Endothelial cell of umbilical vein (primary cell): ENCODE measurements around the gene SAA2. TPM values are rescaled to one million over a fixed set of nuclear protein-coding genes. Genes with fewer than 3 reads are reported as not detected.

ENCODE experiments used
- BruUV-seq: library from RNA; stranded (reverse); fragments of 400-500 nt; replicated peaks from 2 replicates; lab custom pipeline; 2021; lab: Mats Ljungman, UMichigan
- CTCF ChIA-PET: fragments of 300-600, 350-600 bp; sonication (Branson Sonifier 250); formaldehyde crosslinking; loops from one replicate; lab custom pipeline; 2021; ENCODE audit warnings: antibody characterized with exemption, inconsistent platforms; lab: Charles Lee
- POLR2A ChIA-PET: fragments of 300-600, 350-600 bp; sonication (Branson Sonifier 250); formaldehyde crosslinking; loops from one replicate; lab custom pipeline; 2021; ENCODE audit warnings: antibody characterized with exemption, inconsistent platforms; lab: Charles Lee
- DNase-seq: peaks from one replicate; pipeline ENCODE4 v3.0.0-alpha.2; 2011; ENCODE audit warnings: low read depth, low spot score
- FAIRE-seq: peaks from 2 replicates; lab custom pipeline; 2011; peaks lifted over from hg19 to GRCh38; lab: Jason Lieb, UNC
- H2AFZ ChIP-seq: 2 replicates; pipeline ENCODE4 v1.6.0; 2012; ENCODE audit warnings: low read depth, low read length, control low read depth, inconsistent platforms
- H3K27ac ChIP-seq: 2 replicates; pipeline ENCODE4 v1.5.1; 2011; ENCODE audit warnings: low read depth, mild to moderate bottlenecking, control low read depth, low read length, moderate library complexity; ENCODE audit not compliant: insufficient read depth
- H3K27me3 ChIP-seq, 2 experiments: 2 replicates each; pipeline versions ENCODE4 v1.6.0 to v1.6.1; 2011; ENCODE audit warnings: low read length in 2 of 2, mixed read lengths in 1 of 2; ENCODE audit not compliant: control insufficient read depth in 2 of 2, insufficient read depth in 2 of 2
- H3K36me3 ChIP-seq, 2 experiments: 2 replicates in 1 of 2; 3 replicates in 1 of 2; pipeline ENCODE4 v1.5.1; 2011; ENCODE audit warnings: low read length in 2 of 2, mild to moderate bottlenecking in 1 of 2, moderate library complexity in 1 of 2; ENCODE audit not compliant: control insufficient read depth in 2 of 2, insufficient read depth in 2 of 2; ENCODE audit errors: extremely low read depth in 1 of 2
- H3K4me1 ChIP-seq: 3 replicates; pipeline ENCODE4 v1.5.1; 2011; ENCODE audit warnings: mild to moderate bottlenecking, low read length; ENCODE audit not compliant: control insufficient read depth, insufficient read depth; ENCODE audit errors: extremely low read depth
- H3K4me2 ChIP-seq: 2 replicates; pipeline ENCODE4 v1.6.1; 2011; ENCODE audit warnings: low read length, control low read depth, mixed read lengths; ENCODE audit not compliant: insufficient read depth
- H3K4me3 ChIP-seq, 3 experiments: fragments of 200-600 bp in 1 of 3; sonication (generic), shearing (Covaris generic) in 1 of 3; replicated peaks in 1 of 3; 2 replicates each; pipeline ENCODE4 v1.5.1; 2011 to 2016; ENCODE audit warnings: control low read depth in 3 of 3, low read length in 3 of 3, mild to moderate bottlenecking in 2 of 3, inconsistent platforms in 1 of 3, low read depth in 1 of 3, moderate library complexity in 1 of 3; ENCODE audit not compliant: insufficient read depth in 1 of 3
- H3K79me2 ChIP-seq: 2 replicates; pipeline ENCODE4 v1.6.0; 2012; ENCODE audit warnings: low read length, inconsistent platforms; ENCODE audit not compliant: control insufficient read depth, insufficient read depth
- H3K9ac ChIP-seq: replicated peaks from 2 replicates; pipeline ENCODE3; 2011; ENCODE audit warnings: low read length, control low read depth; ENCODE audit not compliant: insufficient read depth; ENCODE audit errors: extremely low read depth
- H3K9me1 ChIP-seq: replicated peaks from 3 replicates; pipeline ENCODE4 v1.6.0; 2011; ENCODE audit warnings: mild to moderate bottlenecking, low read length; ENCODE audit not compliant: control insufficient read depth, insufficient read depth; ENCODE audit errors: extremely low read depth
- H3K9me3 ChIP-seq: replicated peaks from 2 replicates; pipeline ENCODE4 v1.5.1; 2012; ENCODE audit warnings: low read length, inconsistent platforms; ENCODE audit not compliant: control insufficient read depth, insufficient read depth
- H4K20me1 ChIP-seq: replicated peaks from 2 replicates; pipeline ENCODE3; 2011; ENCODE audit warnings: mild to moderate bottlenecking, low read length; ENCODE audit not compliant: control insufficient read depth, insufficient read depth; ENCODE audit errors: extremely low read depth
- CTCF ChIP-seq, 2 donors: IDR thresholded peaks; 1 replicate in 1 of 2; 2 replicates in 1 of 2; pipeline ENCODE4 v1.5.1; 2011; ENCODE audit warnings: low read length in 2 of 2, mild to moderate bottlenecking in 2 of 2, moderate library complexity in 2 of 2, control low read depth in 1 of 2, inconsistent platforms in 1 of 2, low read depth in 1 of 2; ENCODE audit not compliant: insufficient read depth in 1 of 2; ENCODE audit errors: extremely low read depth in 1 of 2
- EZH2 ChIP-seq: IDR thresholded peaks from 2 replicates; pipeline ENCODE4 v1.6.1; 2012; ENCODE audit warnings: borderline replicate concordance, low read depth, mild to moderate bottlenecking, moderate library complexity, low read length, inconsistent platforms; ENCODE audit not compliant: severe bottlenecking
- FOS ChIP-seq: IDR thresholded peaks from 2 replicates; pipeline ENCODE4 v1.6.1; 2011; ENCODE audit warnings: mild to moderate bottlenecking, low read length, moderate library complexity, borderline replicate concordance; ENCODE audit not compliant: insufficient read depth
- GATA2 ChIP-seq: IDR thresholded peaks from 2 replicates; pipeline ENCODE4 v1.7.0; 2011; ENCODE audit warnings: low read depth, mild to moderate bottlenecking, moderate library complexity, mixed read lengths, low read length; ENCODE audit not compliant: insufficient read length, insufficient read depth
- JUN ChIP-seq: IDR thresholded peaks from 2 replicates; pipeline ENCODE4 v1.6.1; 2011; ENCODE audit warnings: borderline replicate concordance, low read depth; ENCODE audit not compliant: insufficient read length, insufficient read depth
- MAX ChIP-seq: IDR thresholded peaks from 2 replicates; pipeline ENCODE4 v1.6.1; 2011; ENCODE audit not compliant: insufficient read depth, insufficient read length
- MYC ChIP-seq: IDR thresholded peaks from one replicate; pipeline ENCODE4 v1.6.1; 2011; ENCODE audit warnings: mild to moderate bottlenecking, low read depth, low read length
- POLR2A ChIP-seq: IDR thresholded peaks from 2 replicates; pipeline ENCODE4 v1.6.1; 2012; ENCODE audit warnings: low read depth, mild to moderate bottlenecking, control low read depth, low read length
- POLR2AphosphoS5 ChIP-seq: IDR thresholded peaks from 2 replicates; pipeline ENCODE4 v1.6.1; 2012; ENCODE audit warnings: low read depth, mild to moderate bottlenecking, control low read depth, low read length, moderate library complexity; ENCODE audit not compliant: insufficient read depth
- dilution Hi-C: fragments of 300-500 bp; cut with MboI; formaldehyde crosslinking; loops from one replicate; pipeline ENCODE4 v1.15.0; 2019; ENCODE audit warnings: low sequenced_read_pairs; ENCODE audit not compliant: extremely low pct_ligation_motif_present
- intact Hi-C: fragments of 100-400 bp; cut with micrococcal nuclease; formaldehyde crosslinking; loops from one replicate; pipeline ENCODE4 v1.10.0; 2022
- polyA plus RNA-seq, 4 experiments: library from polyadenylated mRNA; depleted of rRNA in 3 of 4; stranded (reverse) in 3 of 4; unstranded in 1 of 4; fragments of >200 nt; gene quantifications; 2 replicates each; pipeline versions ENCODE4 v1.2.1 to v1.2.3, GENCODE V29; 2011 to 2012; ENCODE audit warnings: missing spikeins in 1 of 4
- total RNA-seq: library from RNA; stranded (reverse); gene quantifications from 2 replicates; pipeline ENCODE4 v1.2.3, GENCODE V29; 2021

SAA2 gene
- total and polyA plus RNA-seq, 2 donors (not counting 3 experiments of a cell fraction or from before 2014, with no cell fraction given) = not detected

- no peaks in the 10 kb centered on the region for H3K27me3 ChIP-seq
- H3K79me2 ChIP-seq = no peaks in the 10 kb centered on the region
- BruUV-seq = no TSS peak
- H3K36me3 ChIP-seq = no peaks in the 10 kb centered on the region
- no peaks in the 10 kb centered on the region for H3K4me1 ChIP-seq
- DNase-seq = no peak
- TF ChIP-seq MAX = no peak
- no peak for TF ChIP-seq MYC
- TF ChIP-seq POLR2A = no peak
- no peak for TF ChIP-seq CTCF (IDR thresholded peaks at IDR 0.05; ENCODE audit: extremely low read depth in 1 of 2, insufficient read depth in 1 of 2, low read depth in 1 of 2, low read length in 2 of 2)
- TF ChIP-seq POLR2AphosphoS5 = no peak
- no peak for TF ChIP-seq FOS
- no peak for TF ChIP-seq GATA2
- no peak for TF ChIP-seq EZH2
- no peak for TF ChIP-seq JUN
- dilution Hi-C loops (no loop called here), intact Hi-C loops (no loop called here)
- H4K20me1 ChIP-seq = no peaks in the 10 kb centered on the region
- H3K9me1 ChIP-seq = no peaks in the 10 kb centered on the region
- H3K9ac ChIP-seq = no peak overlapping the region
- H3K4me2 ChIP-seq = no peak overlapping the region
- FAIRE-seq = no peak
- H3K27ac ChIP-seq = no peak overlapping the region
- H2AFZ ChIP-seq = no peak overlapping the region
- POLR2A ChIA-PET = no interaction called here
- no peaks in the 10 kb centered on the region for H3K9me3 ChIP-seq
- no peak overlapping the region for H3K4me3 ChIP-seq
- CTCF ChIA-PET = no interaction called here
Measured at GRCh38 chr11:18271206-18271605, 22.7 kb upstream of the SAA2 start.
